Thyroid gland (tissue), 4 donors: ENCODE results near the gene CTNNBL1.

Experiments used
- CTCF ChIP-seq, 6 experiments: fragments of 200-600 bp in 3 of 6; fragments of 450-650 bp in 3 of 6; sonication (generic) in 3 of 6; IDR thresholded peaks; one replicate each; pipeline ENCODE4 v1.5.1; 2016 to 2019; ENCODE audit warnings: antibody characterized with exemption in 6 of 6, mild to moderate bottlenecking in 2 of 6, inconsistent platforms in 1 of 6, moderate library complexity in 1 of 6
- POLR2A ChIP-seq, 2 donors: fragments of 450-650 bp; IDR thresholded peaks; one replicate each; pipeline ENCODE4 v1.6.1; 2017; ENCODE audit warnings: antibody characterized with exemption in 2 of 2, mild to moderate bottlenecking in 2 of 2, moderate library complexity in 1 of 2

GRCh38 chr20:37672143-37672542, 21.7 kb upstream of the CTNNBL1 start:
- TF ChIP-seq CTCF (IDR thresholded peaks at IDR 0.05), result no peak
- no peak for TF ChIP-seq POLR2A (IDR thresholded peaks at IDR 0.05)
